Kidney epithelial cell (primary cell): Measurements from ENCODE around the gene VPS8. TPM values are rescaled to one million over a fixed set of nuclear protein-coding genes. Genes with fewer than 3 reads are reported as not detected.

ENCODE experiments used
- DNase-seq: peaks from one replicate; pipeline ENCODE4 v3.0.0-alpha.2; 2010; ENCODE audit warnings: low read depth
- H3K27me3 ChIP-seq: 2 replicates; pipeline ENCODE4 v1.6.0; 2011; ENCODE audit warnings: low read length; ENCODE audit not compliant: control insufficient read depth, insufficient read depth
- H3K36me3 ChIP-seq: 2 replicates; pipeline ENCODE4 v1.5.1; 2011; ENCODE audit warnings: low read length; ENCODE audit not compliant: control insufficient read depth, insufficient read depth
- H3K4me3 ChIP-seq: 2 replicates; pipeline ENCODE4 v1.5.1; 2011; ENCODE audit warnings: low read depth, mild to moderate bottlenecking, control low read depth, low read length
- CTCF ChIP-seq: IDR thresholded peaks from 2 replicates; pipeline ENCODE4 v1.5.1; 2011; ENCODE audit warnings: mild to moderate bottlenecking, moderate library complexity, low read length, control low read depth, inconsistent platforms; ENCODE audit not compliant: insufficient read depth, poor library complexity, severe bottlenecking
- total RNA-seq: library from RNA; depleted of rRNA; stranded (reverse); fragments of >200 nt; gene quantifications from 2 replicates; pipeline ENCODE4 v1.2.3, GENCODE V29; 2015

Gene VPS8
- total RNA-seq, 1 donor from 2014 or later: 31.9 TPM

- no peak for TF ChIP-seq CTCF
- H3K4me3 ChIP-seq: no peak overlapping the region
- no peak for DNase-seq
- peaks cover 2% of the 10 kb centered on the region for H3K27me3 ChIP-seq
- no peaks in the 10 kb centered on the region for H3K36me3 ChIP-seq
Measured at GRCh38 chr3:184798120-184798519, 13.8 kb upstream of the VPS8 start.

GRCh38 chr3:184800349-184800930 lies 11.5 kb upstream of the VPS8 start:
- H3K36me3 ChIP-seq: no peaks in the 10 kb centered on the region
- no peak overlapping the region for H3K4me3 ChIP-seq
- TF ChIP-seq CTCF: no peak
- peaks cover 2% of the 10 kb centered on the region for H3K27me3 ChIP-seq
- no peak for DNase-seq

- TF ChIP-seq CTCF: no peak
- H3K27me3 ChIP-seq: peaks cover 2% of the 10 kb centered on the region
- no peak overlapping the region for H3K4me3 ChIP-seq
- no peaks in the 10 kb centered on the region for H3K36me3 ChIP-seq
- DNase-seq: no peak
Measured at GRCh38 chr3:184801241-184801785, 10.7 kb upstream of the VPS8 start.

- H3K27me3 ChIP-seq: no peaks in the 10 kb centered on the region
- H3K36me3 ChIP-seq: no peaks in the 10 kb centered on the region
- no peak overlapping the region for H3K4me3 ChIP-seq
- no peak for DNase-seq
- TF ChIP-seq CTCF: no peak
Measured at GRCh38 chr3:184802150-184802549, 9.8 kb upstream of the VPS8 start.

GRCh38 chr3:184804801-184805200 lies 7.2 kb upstream of the VPS8 start:
- DNase-seq: no peak
- Histone ChIP-seq H3K27me3 (no peaks in the 10 kb centered on the region), H3K36me3 (no peaks in the 10 kb centered on the region), H3K4me3 (no peak overlapping the region)
- TF ChIP-seq CTCF: no peak

GRCh38 chr3:184805351-184806038 lies 6.5 kb upstream of the VPS8 start:
- H3K36me3 ChIP-seq: no peaks in the 10 kb centered on the region
- TF ChIP-seq CTCF: no peak
- H3K4me3 ChIP-seq: no peak overlapping the region
- DNase-seq: no peak
- H3K27me3 ChIP-seq: no peaks in the 10 kb centered on the region
